ENCODE measurements around the gene ACTR3C.
"Not testable (repeated sequence)": the region's sequence is repeated elsewhere in the genome, so short reads cannot be mapped to it uniquely, and the experiment has no call there.

Gene ACTR3C

GRCh38 chr7:150296802-150297201 is 26.5 kb downstream of the ACTR3C start:
- not testable (repeated sequence) for H3K4me3 ChIP-seq (ENCODE audit: low read length)

GRCh38 chr7:150295614-150296013 is 27.7 kb downstream of the ACTR3C start:
- not testable (repeated sequence) for H3K4me3 ChIP-seq (ENCODE audit: low read length)

- not testable (repeated sequence) for H3K4me3 ChIP-seq (ENCODE audit: low read length)
Observed at GRCh38 chr7:150295027-150295426, 28.3 kb downstream of the ACTR3C start.

GRCh38 chr7:150290317-150290716 is 33.0 kb downstream of the ACTR3C start:
- not testable (repeated sequence) for H3K4me3 ChIP-seq (ENCODE audit: low read length)

GRCh38 chr7:150288816-150289215 is 34.5 kb downstream of the ACTR3C start:
- not testable (repeated sequence) for H3K4me3 ChIP-seq (ENCODE audit: low read length)

GRCh38 chr7:150287815-150288214 is 35.5 kb downstream of the ACTR3C start:
- not testable (repeated sequence) for H3K4me3 ChIP-seq (ENCODE audit: low read length)

- not testable (repeated sequence) for H3K4me3 ChIP-seq (ENCODE audit: low read length)
Observed at GRCh38 chr7:150285849-150286754, 37.2 kb downstream of the ACTR3C start.

- H3K4me3 ChIP-seq (ENCODE audit: low read length), result not testable (repeated sequence)
Observed at GRCh38 chr7:150283608-150284007, 39.7 kb downstream of the ACTR3C start.

GRCh38 chr7:150283111-150283510 is 40.2 kb downstream of the ACTR3C start:
- H3K4me3 ChIP-seq (ENCODE audit: low read length), result not testable (repeated sequence)

- not testable (repeated sequence) for H3K4me3 ChIP-seq (ENCODE audit: low read length)
Observed at GRCh38 chr7:150281681-150282403, 41.5 kb downstream of the ACTR3C start.

GRCh38 chr7:150278383-150278782 is 45.0 kb downstream of the ACTR3C start:
- H3K4me3 ChIP-seq (ENCODE audit: low read length), result not testable (repeated sequence)

- H3K4me3 ChIP-seq (ENCODE audit: low read length), result not testable (repeated sequence)
Observed at GRCh38 chr7:150276132-150276695, 47.1 kb downstream of the ACTR3C start.

- H3K4me3 ChIP-seq (ENCODE audit: low read length), result not testable (repeated sequence)
Observed at GRCh38 chr7:150271898-150272297, 51.4 kb downstream of the ACTR3C start.

- H3K4me3 ChIP-seq (ENCODE audit: low read length), result not testable (repeated sequence)
Observed at GRCh38 chr7:150270101-150270824, 53.1 kb downstream of the ACTR3C start.

GRCh38 chr7:150268798-150269197 is 54.5 kb downstream of the ACTR3C start:
- H3K4me3 ChIP-seq (ENCODE audit: low read length), result not testable (repeated sequence)

GRCh38 chr7:150268287-150268686 is 55.1 kb downstream of the ACTR3C start:
- not testable (repeated sequence) for H3K4me3 ChIP-seq (ENCODE audit: low read length)

GRCh38 chr7:150266953-150267665 is 56.2 kb downstream of the ACTR3C start:
- H3K4me3 ChIP-seq (ENCODE audit: low read length), result not testable (repeated sequence)

- H3K4me3 ChIP-seq (ENCODE audit: low read length), result not testable (repeated sequence)
Observed at GRCh38 chr7:150262656-150263055, 60.7 kb downstream of the ACTR3C start.

- not testable (repeated sequence) for H3K4me3 ChIP-seq (ENCODE audit: low read length)
Observed at GRCh38 chr7:150247745-150248144, 75.6 kb downstream of the ACTR3C start.

- not testable (repeated sequence) for H3K4me3 ChIP-seq (ENCODE audit: low read length)
Observed at GRCh38 chr7:150245208-150245607, 78.1 kb downstream of the ACTR3C start.

GRCh38 chr7:150242935-150243334 is 80.4 kb downstream of the ACTR3C start:
- H3K4me3 ChIP-seq (ENCODE audit: low read length), result not testable (repeated sequence)
